ENCODE results near the gene RSBN1L.

RSBN1L gene

GRCh38 chr7:77729574-77730348 lies 33.5 kb downstream of the RSBN1L start:
- no peak for DNase-seq (ENCODE audit: low read depth in 3 of 3)

- DNase-seq (ENCODE audit: low read depth in 3 of 3), result no peak
These were observed 35.5 kb downstream of the RSBN1L start for GRCh38 chr7:77731716-77732115.

GRCh38 chr7:77734659-77735421 lies 38.6 kb downstream of the RSBN1L start:
- no peak for DNase-seq (ENCODE audit: low read depth in 3 of 3)

DNA sequence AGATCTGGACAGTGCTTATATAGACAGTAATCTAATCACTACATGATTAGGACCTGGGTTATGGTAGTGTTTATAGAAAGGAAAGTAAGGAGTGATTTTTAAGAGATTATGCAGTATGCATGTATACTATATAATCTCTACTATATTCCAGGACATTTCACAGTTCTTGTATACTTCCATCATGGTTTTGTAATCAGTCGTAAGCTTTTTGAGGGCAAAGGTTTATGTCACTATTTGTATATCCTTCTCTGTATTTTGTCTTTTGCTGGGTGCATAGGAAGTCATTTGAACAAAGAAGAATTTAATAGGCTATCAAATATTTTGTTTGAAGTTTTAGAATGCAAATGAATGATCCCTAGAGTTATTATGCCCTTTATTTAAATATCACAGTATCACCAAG lies 39.2 kb downstream of the RSBN1L start:
- no peak for DNase-seq (ENCODE audit: low read depth in 3 of 3)

DNA sequence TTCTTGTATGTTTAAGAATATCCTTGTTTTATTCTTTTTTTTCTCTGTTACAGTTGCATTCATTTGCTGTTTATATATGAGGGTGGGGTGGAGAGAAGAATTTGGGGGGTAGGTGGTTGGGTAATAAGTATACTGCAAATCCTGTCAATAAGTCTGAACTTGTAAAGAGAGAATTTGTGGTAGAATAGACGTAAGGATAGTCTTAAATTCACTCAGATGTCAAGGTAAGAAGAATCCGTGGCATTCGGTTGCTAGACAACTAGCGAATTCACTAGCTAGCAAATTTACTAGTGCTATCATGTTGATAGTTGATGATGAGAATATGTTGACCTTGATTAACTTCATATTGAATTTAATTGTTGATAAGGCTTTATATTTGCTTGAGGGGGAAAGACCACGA lies 40.7 kb downstream of the RSBN1L start:
- DNase-seq (ENCODE audit: low read depth in 3 of 3), result no peak

- no peak for DNase-seq (ENCODE audit: low read depth in 3 of 3)
These were observed 42.1 kb downstream of the RSBN1L start for GRCh38 chr7:77738382-77738781.

GRCh38 chr7:77738871-77739270 lies 42.6 kb downstream of the RSBN1L start:
- no peak for DNase-seq (ENCODE audit: low read depth in 3 of 3)

DNA sequence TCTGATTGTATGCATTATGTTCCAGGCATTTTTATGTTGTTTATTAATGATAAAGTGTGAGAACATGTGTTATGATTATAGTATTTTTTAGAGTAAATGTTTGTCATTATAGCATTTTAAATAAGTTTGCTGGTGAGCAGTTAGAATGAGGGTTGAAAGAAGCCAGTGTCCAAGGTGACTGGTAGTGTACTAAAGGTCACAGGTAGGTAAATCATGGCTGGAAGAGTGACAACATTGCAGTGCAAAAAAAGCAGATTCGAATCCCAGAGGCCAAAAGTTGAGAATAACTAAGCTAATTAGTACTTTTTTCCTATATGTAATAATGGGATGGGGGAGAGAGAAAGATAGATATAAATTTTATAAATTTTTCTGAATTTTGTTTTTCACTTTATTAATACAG lies 44.0 kb downstream of the RSBN1L start:
- DNase-seq (ENCODE audit: low read depth in 3 of 3), result no peak

GRCh38 chr7:77743518-77743917 lies 47.3 kb downstream of the RSBN1L start:
- no peak for DNase-seq (ENCODE audit: low read depth in 3 of 3)

DNA sequence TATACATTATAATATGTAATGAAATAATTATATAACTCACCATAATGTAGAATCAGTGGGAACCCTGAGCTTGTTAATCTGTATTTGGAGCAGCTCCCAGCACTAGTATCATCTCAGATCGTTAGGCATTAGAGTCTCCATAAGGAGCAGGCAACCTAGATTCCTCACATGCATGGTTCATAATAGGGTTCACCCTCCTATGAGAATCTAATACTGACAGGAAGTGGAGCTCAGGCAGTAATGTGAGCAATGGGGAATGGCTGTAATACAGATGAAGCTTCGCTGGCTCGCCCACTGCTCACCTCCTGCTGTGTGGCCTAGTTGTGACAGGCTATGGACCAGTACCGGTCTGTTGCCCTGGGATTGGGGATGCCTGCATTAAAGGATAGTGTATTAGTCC lies 49.5 kb downstream of the RSBN1L start:
- no peak for DNase-seq (ENCODE audit: low read depth in 3 of 3)

DNA sequence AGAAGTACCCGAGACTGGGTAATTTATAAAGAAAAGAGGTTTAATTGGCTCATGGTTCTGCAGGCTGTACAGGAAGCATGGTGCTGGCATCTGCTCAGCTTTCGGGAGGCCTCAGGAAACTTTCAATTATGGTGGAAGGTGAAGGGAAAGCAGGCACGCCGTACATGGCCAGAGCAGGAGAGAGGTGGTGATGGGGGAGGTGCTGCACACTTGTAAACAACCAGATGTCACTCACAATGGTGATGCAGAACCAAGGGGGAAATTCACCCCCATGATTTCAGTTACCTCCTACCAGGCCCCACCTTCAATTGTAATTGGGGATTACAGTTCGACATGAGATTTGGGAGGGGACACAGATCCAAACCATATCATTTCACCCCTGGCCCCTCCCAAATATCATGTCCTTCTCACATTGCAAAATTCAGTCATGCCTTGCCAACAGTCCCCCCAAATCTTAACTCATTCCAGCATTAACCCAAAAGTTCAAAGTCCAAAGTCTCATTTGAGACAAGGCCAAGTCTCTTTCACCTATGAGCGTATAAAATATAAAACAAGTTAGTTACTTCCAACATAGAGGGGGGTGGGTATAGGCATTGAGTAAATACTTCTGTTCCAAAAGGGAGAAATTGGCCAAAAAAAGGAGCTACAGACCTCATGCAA lies 50.0 kb downstream of the RSBN1L start:
- no peak for DNase-seq (ENCODE audit: low read depth in 3 of 3)

DNA sequence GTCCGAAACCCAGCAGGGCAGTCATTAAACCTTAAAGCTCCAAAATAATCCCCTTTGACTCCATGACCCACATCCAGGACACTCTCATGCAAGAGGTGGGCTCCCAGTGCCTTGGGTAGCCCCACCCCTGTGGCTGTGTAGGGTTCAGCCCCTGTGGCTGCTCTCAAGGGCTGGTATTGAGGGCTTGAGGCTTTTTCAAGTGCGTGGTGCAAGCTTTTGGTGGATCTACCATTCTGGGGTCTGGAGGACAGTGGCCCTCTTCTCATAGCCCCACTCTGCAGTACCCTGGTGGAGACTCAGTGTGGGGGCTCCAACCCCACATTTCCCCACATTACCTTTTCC lies 50.5 kb downstream of the RSBN1L start:
- DNase-seq (ENCODE audit: low read depth in 3 of 3), result no peak

GRCh38 chr7:77747178-77747577 lies 50.9 kb downstream of the RSBN1L start:
- DNase-seq (ENCODE audit: low read depth in 3 of 3), result no peak

- no peak for DNase-seq (ENCODE audit: low read depth in 3 of 3)
These were observed 51.5 kb downstream of the RSBN1L start for GRCh38 chr7:77747718-77748117.

DNA sequence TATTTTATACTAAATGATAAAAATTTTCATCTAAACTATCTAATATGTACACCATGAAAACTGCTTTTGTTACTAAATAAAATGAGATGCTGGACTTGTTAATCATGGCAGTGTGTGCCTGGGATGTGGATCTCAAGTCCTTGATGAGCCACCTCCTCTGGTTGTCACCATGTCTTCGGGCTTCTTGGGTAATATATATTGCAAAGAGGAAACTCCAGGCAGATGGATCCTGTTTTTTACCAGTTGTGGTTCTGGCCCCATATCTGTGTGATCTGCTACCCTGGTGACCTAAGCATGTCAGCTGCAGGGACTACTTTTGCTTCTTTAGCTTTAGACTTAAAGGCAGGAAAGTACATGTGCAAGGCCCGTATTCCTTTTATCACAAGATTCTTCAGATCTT lies 55.8 kb downstream of the RSBN1L start:
- DNase-seq (ENCODE audit: low read depth in 3 of 3), result no peak

DNA sequence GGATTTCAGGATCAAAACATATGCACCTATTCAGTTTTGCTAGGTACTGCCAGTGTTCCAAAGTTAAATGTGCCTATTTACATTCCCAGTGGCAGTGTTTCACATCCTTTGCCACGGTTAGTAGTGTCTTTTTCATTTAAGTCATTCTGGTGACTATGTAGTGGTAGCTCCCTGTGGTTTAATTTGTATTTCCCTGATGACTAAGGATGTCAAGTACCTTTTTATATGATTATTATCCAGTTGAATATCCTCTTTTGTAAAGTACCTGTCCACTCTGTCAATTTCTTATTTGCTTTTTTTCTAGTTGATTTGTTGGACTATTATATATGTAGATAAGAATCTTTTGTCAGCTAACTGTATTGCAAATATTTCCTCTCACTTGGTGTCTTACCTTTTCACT lies 56.9 kb downstream of the RSBN1L start:
- DNase-seq (ENCODE audit: low read depth in 3 of 3), result no peak

DNA sequence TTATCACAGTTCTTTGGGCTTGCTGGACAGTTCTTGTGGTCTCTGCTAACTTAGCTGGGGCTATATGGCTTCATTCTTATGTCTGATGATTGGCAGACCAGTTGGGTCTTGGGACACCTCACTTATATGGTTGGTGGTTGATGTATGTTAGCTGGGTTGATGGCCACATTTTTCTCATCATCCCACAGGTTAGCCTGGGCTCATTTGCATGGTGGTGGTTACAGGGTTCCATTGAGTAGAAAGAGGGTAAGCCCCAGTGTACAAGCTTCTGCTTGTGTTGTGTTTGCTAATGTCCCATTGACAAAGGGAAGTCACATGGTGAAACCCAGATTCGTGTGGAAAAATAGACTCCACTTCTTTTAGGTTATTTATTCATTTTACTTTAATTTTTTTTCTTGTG lies 61.3 kb downstream of the RSBN1L start:
- DNase-seq (ENCODE audit: low read depth in 3 of 3), result no peak

DNA sequence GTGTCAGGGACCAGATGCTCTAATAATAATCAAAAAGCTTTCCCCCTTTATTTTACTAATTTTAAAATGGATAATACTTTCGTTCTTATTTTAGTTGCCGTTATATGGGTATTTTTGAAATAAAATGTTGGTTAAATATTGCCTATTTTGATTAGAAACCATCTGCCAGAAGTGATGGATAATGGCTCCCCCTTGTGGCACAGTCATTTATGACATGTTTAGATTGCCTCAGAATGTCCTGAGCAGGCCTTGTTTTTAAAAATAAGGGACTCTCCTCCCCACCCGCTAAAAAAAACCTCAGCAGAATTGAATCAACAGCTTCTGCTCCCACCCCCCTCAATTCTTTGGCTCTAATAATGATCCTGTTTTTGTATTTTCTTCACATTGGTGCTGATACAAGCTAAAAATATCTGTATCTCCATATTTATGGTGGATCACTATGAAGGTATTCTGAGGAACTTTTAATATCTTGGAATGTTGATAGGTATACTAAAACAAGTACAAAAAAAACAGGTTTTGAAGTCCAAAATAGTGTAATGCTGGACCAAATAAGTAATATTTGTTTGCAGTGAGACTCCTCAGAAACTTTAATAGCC lies 63.1 kb downstream of the RSBN1L start:
- peak in 2 of 3 experiments; percentile 10 to 64 for DNase-seq (ENCODE audit: low read depth in 3 of 3)

- no peak for DNase-seq (ENCODE audit: low read depth in 3 of 3)
These were observed 64.7 kb downstream of the RSBN1L start for GRCh38 chr7:77760809-77761453.

DNA sequence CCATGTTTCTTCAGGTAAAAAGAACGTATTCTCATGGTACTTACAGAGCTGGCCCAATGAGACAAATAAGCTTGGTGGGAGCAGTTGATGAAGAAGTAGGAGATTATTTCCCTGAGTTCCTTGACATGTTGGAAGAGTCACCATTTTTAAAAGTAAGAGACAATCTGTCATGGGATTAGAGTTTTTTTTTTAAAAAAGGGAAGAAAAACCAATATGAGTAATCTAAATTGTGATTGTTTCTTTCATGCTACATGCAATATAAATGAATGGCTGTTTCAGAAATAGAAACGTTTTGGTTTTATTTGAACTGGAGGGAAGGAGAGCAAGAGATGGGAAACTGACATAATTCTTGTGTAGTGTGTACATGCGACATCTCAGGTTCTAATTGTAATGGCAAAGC lies 69.2 kb downstream of the RSBN1L start:
- no peak for DNase-seq (ENCODE audit: low read depth in 3 of 3)

DNA sequence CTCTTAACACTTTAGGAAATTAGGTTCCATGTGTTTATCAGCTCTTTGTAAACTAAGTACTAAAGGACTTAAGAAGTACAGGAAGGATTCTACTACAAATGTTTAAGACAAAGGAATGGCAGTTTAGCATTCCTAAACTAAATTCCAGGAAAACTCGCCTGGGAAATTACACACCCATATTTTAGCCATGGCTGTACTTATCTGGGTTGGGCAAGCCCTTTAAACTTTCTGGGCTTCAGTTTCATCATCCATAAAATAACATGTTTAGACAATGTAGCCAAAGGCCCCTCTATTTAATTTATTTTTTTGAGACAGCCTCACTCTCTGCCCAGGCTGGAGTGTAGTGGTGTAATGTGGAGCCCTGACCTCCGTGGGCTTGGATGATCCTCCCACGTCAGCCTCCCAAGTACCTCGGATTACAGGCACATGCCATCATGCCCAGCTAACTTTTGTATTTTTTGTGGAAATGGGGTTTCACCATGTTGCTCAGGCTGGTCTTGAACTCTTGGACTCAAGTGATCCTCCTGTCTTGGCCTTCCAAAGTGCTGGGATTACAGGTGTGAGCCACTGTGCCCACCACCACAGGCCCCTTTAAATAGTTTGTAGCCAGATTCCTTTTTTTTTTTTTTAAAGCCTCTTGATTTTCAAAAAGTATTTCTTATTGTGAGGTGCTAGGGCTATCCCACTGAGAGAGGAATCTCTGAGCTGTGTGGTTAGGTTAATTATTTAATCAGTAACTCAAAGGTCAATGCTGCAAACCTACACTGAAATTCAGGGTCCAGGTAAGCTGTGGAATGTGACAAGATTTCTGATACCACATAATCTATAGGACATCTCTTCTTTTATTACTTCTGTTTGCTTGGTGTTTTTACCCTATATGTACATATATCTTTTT lies 69.9 kb downstream of the RSBN1L start:
- no peak for DNase-seq (ENCODE audit: low read depth in 3 of 3)
